ENCODE results near the gene RTKN.
A peak's percentile ranks its signal among the peaks of the same experiment; 100 is the strongest.
"Not testable (repeated sequence)": the region's sequence is repeated elsewhere in the genome, so short reads cannot be mapped to it uniquely, and the experiment has no call there.

Gene RTKN

GRCh38 chr2:74471332-74472065 is 29.8 kb upstream of the RTKN start:
- FAIRE-seq (no peak), DNase-seq (ENCODE audit: insufficient read length, low spot score) (no peak)
- no peak for TF ChIP-seq CTCF (IDR thresholded peaks at IDR 0.05; ENCODE audit: insufficient read depth, missing control alignments)

- not testable (repeated sequence) for FAIRE-seq; DNase-seq (ENCODE audit: insufficient read length, low spot score)
These were observed 29.0 kb upstream of the RTKN start for GRCh38 chr2:74470742-74471141.

GRCh38 chr2:74464406-74464805 is 22.7 kb upstream of the RTKN start:
- no peak for TF ChIP-seq CTCF (IDR thresholded peaks at IDR 0.05; ENCODE audit: insufficient read depth, missing control alignments)
- FAIRE-seq: no peak
- no peak for DNase-seq (ENCODE audit: insufficient read length, low spot score)

- no peak for DNase-seq (ENCODE audit: insufficient read length, low spot score)
- no peak for TF ChIP-seq CTCF (IDR thresholded peaks at IDR 0.05; ENCODE audit: insufficient read depth, missing control alignments)
- no peak for FAIRE-seq
These were observed 21.0 kb upstream of the RTKN start for GRCh38 chr2:74462786-74463105.

- no peak for DNase-seq (ENCODE audit: insufficient read length, low spot score)
- TF ChIP-seq CTCF (IDR thresholded peaks at IDR 0.05; ENCODE audit: insufficient read depth, missing control alignments): no peak
- no peak for FAIRE-seq
These were observed 20.5 kb upstream of the RTKN start for GRCh38 chr2:74462054-74462785.

GRCh38 chr2:74461187-74462053 is 19.7 kb upstream of the RTKN start:
- peak; percentile 31 for TF ChIP-seq CTCF (IDR thresholded peaks at IDR 0.05; ENCODE audit: insufficient read depth, missing control alignments)
- no peak for FAIRE-seq
- no peak for DNase-seq (ENCODE audit: insufficient read length, low spot score)

DNA sequence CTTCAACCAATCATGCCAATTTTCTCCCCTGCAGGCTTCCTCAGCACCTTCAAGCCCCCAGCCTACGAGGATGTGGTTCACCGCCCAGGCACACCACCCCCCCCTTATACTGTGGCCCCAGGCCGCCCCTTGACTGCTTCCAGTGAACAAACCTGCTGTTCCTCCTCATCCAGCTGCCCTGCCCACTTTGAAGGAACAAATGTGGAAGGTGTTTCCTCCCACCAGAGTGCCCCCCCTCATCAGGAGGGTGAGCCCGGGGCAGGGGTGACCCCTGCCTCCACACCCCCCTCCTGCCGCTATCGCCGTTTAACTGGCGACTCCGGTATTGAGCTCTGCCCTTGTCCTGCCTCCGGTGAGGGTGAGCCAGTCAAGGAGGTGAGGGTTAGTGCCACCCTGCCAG is 18.4 kb upstream of the RTKN start:
- not testable (repeated sequence) for DNase-seq (ENCODE audit: insufficient read length, low spot score); FAIRE-seq

DNA sequence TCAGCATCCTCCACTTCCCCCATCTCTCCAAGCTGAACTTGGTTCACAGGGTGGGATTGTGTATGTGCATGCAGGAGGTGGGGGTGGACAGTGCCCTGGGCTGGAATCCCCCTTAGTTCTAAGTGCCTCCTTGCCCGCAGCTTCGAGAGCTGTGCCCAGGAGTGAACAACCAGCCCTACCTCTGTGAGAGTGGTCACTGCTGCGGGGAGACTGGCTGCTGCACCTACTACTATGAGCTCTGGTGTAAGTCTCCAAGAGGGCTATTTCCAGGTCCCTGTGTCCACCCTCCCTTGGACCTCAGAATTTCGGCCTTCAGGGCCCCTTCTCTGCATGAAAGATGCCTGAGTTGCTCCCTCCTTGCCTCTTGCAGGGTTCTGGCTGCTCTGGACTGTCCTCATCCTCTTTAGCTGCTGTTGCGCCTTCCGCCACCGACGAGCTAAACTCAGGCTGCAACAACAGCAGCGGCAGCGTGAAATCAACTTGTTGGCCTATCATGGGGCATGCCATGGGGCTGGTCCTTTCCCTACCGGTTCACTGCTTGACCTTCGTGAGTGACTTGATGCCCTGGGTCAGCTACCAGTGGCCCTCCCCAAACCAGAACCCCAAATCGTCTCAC is 17.9 kb upstream of the RTKN start:
- FAIRE-seq; DNase-seq (ENCODE audit: insufficient read length, low spot score): not testable (repeated sequence)
